Measurements from ENCODE around the gene C19orf67. TPM values are rescaled to one million over a fixed set of nuclear protein-coding genes. Genes with fewer than 3 reads are reported as not detected.

C19orf67 gene
- total RNA-seq, 4 donors from 2014 or later = not detected

- H3K27ac ChIP-seq (replicated peaks in 1 of 4) = no peak overlapping the region
- TF ChIP-seq CTCF (IDR thresholded peaks at IDR 0.05) (no peak), POLR2A (IDR thresholded peaks at IDR 0.05; ENCODE audit: low read depth) (no peak), EP300 (IDR thresholded peaks at IDR 0.05) (no peak), POLR2AphosphoS5 (IDR thresholded peaks at IDR 0.05) (no peak)
- H3K36me3 ChIP-seq = peaks cover 22 to 40% (median 31%) of the 10 kb centered on the region in 4 donors
- no peak overlapping the region for H3K4me3 ChIP-seq
- DNase-seq (ENCODE audit: extremely low spot score) = no peak
- peaks cover 0 to 10% (median 7%) of the 10 kb centered on the region in 4 donors for H3K9me3 ChIP-seq
- no peaks in the 10 kb centered on the region for H3K27me3 ChIP-seq
- peaks cover 16 to 26% (median 21%) of the 10 kb centered on the region in 4 donors for H3K4me1 ChIP-seq
- intact Hi-C loops (cut with DNase I) = no loop called here
- 95% methylated on average over 9 of the region's 9 CpGs for WGBS
Observed at GRCh38 chr19:14093117-14093823, 7.7 kb upstream of the C19orf67 start.

GRCh38 chr19:14091813-14092462 is 6.4 kb upstream of the C19orf67 start:
- 21% methylated on average over 15 of the region's 15 CpGs for WGBS
- Histone ChIP-seq H3K27ac (replicated peaks in 1 of 4) (peak overlapping the region; percentile 94 to 97 (median 94)), H3K4me3 (peak overlapping the region; percentile 72 to 80 (median 75)), H3K27me3 (no peaks in the 10 kb centered on the region), H3K36me3 (peaks cover 16 to 40% (median 28%) of the 10 kb centered on the region in 4 donors), H3K9me3 (peaks cover 0 to 10% (median 7%) of the 10 kb centered on the region in 4 donors), H3K4me1 (peaks cover 16 to 37% (median 21%) of the 10 kb centered on the region in 4 donors)
- no peak for TF ChIP-seq CTCF (IDR thresholded peaks at IDR 0.05)
- no peak for TF ChIP-seq POLR2A (IDR thresholded peaks at IDR 0.05; ENCODE audit: low read depth)
- TF ChIP-seq POLR2AphosphoS5 (IDR thresholded peaks at IDR 0.05) = no peak
- no peak for TF ChIP-seq EP300 (IDR thresholded peaks at IDR 0.05)
- intact Hi-C loops (cut with DNase I) = no loop called here
- no peak for DNase-seq (ENCODE audit: extremely low spot score)

- Histone ChIP-seq H3K4me1 (peaks cover 16 to 37% (median 21%) of the 10 kb centered on the region in 4 donors), H3K4me3 (peak overlapping the region; percentile 72 to 80 (median 75)), H3K9me3 (peaks cover 0 to 10% (median 7%) of the 10 kb centered on the region in 4 donors), H3K36me3 (peaks cover 9 to 36% (median 23%) of the 10 kb centered on the region in 4 donors), H3K27ac (replicated peaks in 1 of 4) (peak overlapping the region; percentile 94 to 97 (median 94)), H3K27me3 (no peaks in the 10 kb centered on the region)
- no peak for DNase-seq (ENCODE audit: extremely low spot score)
- TF ChIP-seq POLR2AphosphoS5 (IDR thresholded peaks at IDR 0.05) = peak; percentile 66 to 89
- peak; percentile 40 for TF ChIP-seq POLR2A (IDR thresholded peaks at IDR 0.05; ENCODE audit: low read depth)
- peak in 2 of 3 experiments; percentile 20 to 29 for TF ChIP-seq CTCF (IDR thresholded peaks at IDR 0.05)
- no peak for TF ChIP-seq EP300 (IDR thresholded peaks at IDR 0.05)
- intact Hi-C loops (cut with DNase I) = no loop called here
- WGBS = 0% methylated on average over 11 of the region's 72 CpGs
Observed at GRCh38 chr19:14091081-14091812, 5.7 kb upstream of the C19orf67 start.

- H3K36me3 ChIP-seq = peaks cover 8 to 31% (median 19%) of the 10 kb centered on the region in 4 donors
- H3K27ac ChIP-seq (replicated peaks in 1 of 4) = peak within 1 kb of the TSS; percentile 94 to 97 (median 94)
- peak within 1 kb of the TSS; percentile 72 to 80 (median 75) for H3K4me3 ChIP-seq
- WGBS = under 1% methylated on average over 27 of the region's 65 CpGs
- peak; percentile 97 for DNase-seq (ENCODE audit: extremely low spot score)
- peaks cover 16 to 37% (median 22%) of the 10 kb centered on the region in 4 donors for H3K4me1 ChIP-seq
- H3K27me3 ChIP-seq = no peaks in the 10 kb centered on the region
- intact Hi-C loops (cut with DNase I) = no loop called here
- TF ChIP-seq POLR2AphosphoS5 (IDR thresholded peaks at IDR 0.05) (no peak), EP300 (IDR thresholded peaks at IDR 0.05) (no peak), CTCF (IDR thresholded peaks at IDR 0.05) (no peak), POLR2A (IDR thresholded peaks at IDR 0.05; ENCODE audit: low read depth) (no peak)
- peaks cover 0 to 10% (median 7%) of the 10 kb centered on the region in 4 donors for H3K9me3 ChIP-seq
Observed at GRCh38 chr19:14090509-14091080, 5.0 kb upstream of the C19orf67 start, which contains the start of gene SAMD1. Gene SAMD1 (minus strand): TSS chr19:14090751.
